Peyer's patch (tissue), 4 donors: Measurements from ENCODE around the gene BBS12.

Source experiments
- CTCF ChIP-seq, 6 experiments: fragments of 450-650 bp in 4 of 6; fragments of 200-600 bp in 2 of 6; sonication (generic) in 1 of 6; IDR thresholded peaks; one replicate each; pipeline ENCODE4 v1.5.1; 2017 to 2019; ENCODE audit warnings: antibody characterized with exemption in 6 of 6, mild to moderate bottlenecking in 3 of 6, moderate library complexity in 1 of 6
- POLR2A ChIP-seq, 2 donors: fragments of 450-650 bp; IDR thresholded peaks; one replicate each; pipeline ENCODE4 v1.5.1; 2017; ENCODE audit warnings: antibody characterized with exemption in 2 of 2, mild to moderate bottlenecking in 2 of 2, moderate library complexity in 2 of 2

GRCh38 chr4:122742933-122743829 lies 10.7 kb downstream of the BBS12 start:
- TF ChIP-seq POLR2A (IDR thresholded peaks at IDR 0.05) (no peak), CTCF (IDR thresholded peaks at IDR 0.05) (no peak)
